GM18520 (cell line): ENCODE results near the gene GSE1.

Experiments
- ATAC-seq: cut with Tn5 transposase; IDR thresholded peaks from one replicate; pipeline ENCODE4 v1.9.1; 2021; ENCODE audit not compliant: unreplicated experiment

Gene GSE1

GRCh38 chr16:85674828-85675227 is 61.7 kb downstream of the GSE1 start:
- no peak for ATAC-seq

GRCh38 chr16:85675251-85675874 is 62.2 kb downstream of the GSE1 start:
- ATAC-seq: no peak

- no peak for ATAC-seq
Observed at GRCh38 chr16:85676466-85676865, 63.3 kb downstream of the GSE1 start.

GRCh38 chr16:85677383-85677967 is 64.4 kb downstream of the GSE1 start:
- ATAC-seq: no peak

GRCh38 chr16:85678016-85678415 is 64.9 kb downstream of the GSE1 start:
- ATAC-seq: no peak

- ATAC-seq: no peak
Observed at GRCh38 chr16:85678821-85679220, 65.7 kb downstream of the GSE1 start.

GRCh38 chr16:85679870-85680269 is 66.7 kb downstream of the GSE1 start:
- no peak for ATAC-seq

GRCh38 chr16:85680352-85680944 is 67.3 kb downstream of the GSE1 start:
- ATAC-seq: no peak

GRCh38 chr16:85681255-85681654 is 68.1 kb downstream of the GSE1 start:
- ATAC-seq: no peak

- ATAC-seq: no peak
Observed at GRCh38 chr16:85682516-85682915, 69.4 kb downstream of the GSE1 start.

- no peak for ATAC-seq
Observed at GRCh38 chr16:85683363-85683762, 70.2 kb downstream of the GSE1 start.

GRCh38 chr16:85685251-85685650 is 72.1 kb downstream of the GSE1 start:
- no peak for ATAC-seq

- no peak for ATAC-seq
Observed at GRCh38 chr16:85686912-85687591, 73.9 kb downstream of the GSE1 start.

- no peak for ATAC-seq
Observed at GRCh38 chr16:85687651-85688471, 74.7 kb downstream of the GSE1 start.

GRCh38 chr16:85688586-85689284 is 75.6 kb downstream of the GSE1 start, which contains the start of gene GINS2:
Gene GINS2, minus strand, starts transcription at chr16:85688954. Its CDS starts 56 bp downstream, at chr16:85688898.
- peak; percentile 89 for ATAC-seq

GRCh38 chr16:85689285-85689949 is 76.3 kb downstream of the GSE1 start:
- no peak for ATAC-seq

- ATAC-seq: no peak
Observed at GRCh38 chr16:85689950-85690320, 76.8 kb downstream of the GSE1 start.

GRCh38 chr16:85690469-85691064 is 77.4 kb downstream of the GSE1 start:
- ATAC-seq: no peak
